ENCODE data around the gene HS6ST3.

GRCh38 chr13:96544957-96545356 lies 455.1 kb downstream of the HS6ST3 start:
- TF ChIP-seq CTCF (IDR thresholded peaks at IDR 0.05; ENCODE audit: low read length) = no peak
- no peak for TF ChIP-seq EZH2 (IDR thresholded peaks at IDR 0.05; ENCODE audit: borderline replicate concordance, low read length)

Measured in OCI-LY1 (cell line).